CD4-positive, alpha-beta T cell treated with Interleukin-15 for 1 hour (primary cell): ENCODE measurements around the gene ALK.

Experiments
- DNase-seq: peaks from one replicate; pipeline ENCODE4 v3.0.0-alpha.2; 2020

ALK gene

DNA sequence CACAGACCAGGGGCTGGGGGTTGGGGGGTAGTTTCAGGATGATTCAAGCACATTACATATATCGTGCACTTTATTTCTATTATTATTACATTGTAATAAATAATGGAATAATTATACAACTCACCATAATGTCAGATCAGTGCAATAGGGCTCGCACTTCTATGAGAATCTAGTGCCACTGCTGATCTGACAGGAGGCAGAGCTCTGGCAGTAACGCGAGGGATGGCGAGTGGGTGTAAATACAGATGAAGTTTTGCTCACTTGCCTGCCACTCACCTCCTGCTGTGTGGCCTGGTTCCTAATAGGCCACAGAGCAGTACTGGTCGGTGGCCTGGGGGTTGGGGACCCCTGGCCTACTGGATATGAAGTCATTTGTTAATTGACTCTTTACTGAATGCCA is 615.6 kb downstream of the ALK start:
- no peak for DNase-seq

DNA sequence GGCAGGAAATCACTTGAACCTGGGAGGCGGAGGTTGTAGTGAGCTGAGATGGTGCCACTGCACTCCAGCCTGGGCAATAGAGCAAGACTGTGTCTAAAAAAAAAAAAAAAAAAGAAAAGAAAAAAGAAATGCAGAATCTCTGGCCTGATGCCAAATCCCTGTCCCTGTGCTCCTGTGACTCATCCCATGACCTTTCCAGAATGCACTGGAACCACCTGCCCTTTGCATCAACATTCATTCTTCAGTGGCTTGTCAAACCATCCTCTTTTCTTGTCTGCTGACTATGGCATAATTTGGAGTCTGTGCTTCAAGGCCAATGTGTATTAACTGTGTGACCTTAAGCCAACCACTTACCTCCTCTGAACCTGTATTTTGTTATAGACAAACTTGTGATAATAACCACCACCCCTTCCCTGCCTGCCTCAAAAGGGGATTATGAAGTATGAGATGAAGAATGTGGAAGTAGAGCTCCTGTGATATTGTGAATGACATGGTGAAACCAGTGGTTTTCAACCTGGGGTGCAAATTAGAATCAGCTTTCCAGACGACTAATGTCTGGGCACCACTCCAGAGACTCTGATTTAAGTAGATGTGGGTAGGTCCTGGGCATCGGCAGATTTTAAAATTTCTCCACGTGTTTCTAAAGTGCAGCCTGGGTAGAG is 616.9 kb downstream of the ALK start:
- DNase-seq = no peak

DNA sequence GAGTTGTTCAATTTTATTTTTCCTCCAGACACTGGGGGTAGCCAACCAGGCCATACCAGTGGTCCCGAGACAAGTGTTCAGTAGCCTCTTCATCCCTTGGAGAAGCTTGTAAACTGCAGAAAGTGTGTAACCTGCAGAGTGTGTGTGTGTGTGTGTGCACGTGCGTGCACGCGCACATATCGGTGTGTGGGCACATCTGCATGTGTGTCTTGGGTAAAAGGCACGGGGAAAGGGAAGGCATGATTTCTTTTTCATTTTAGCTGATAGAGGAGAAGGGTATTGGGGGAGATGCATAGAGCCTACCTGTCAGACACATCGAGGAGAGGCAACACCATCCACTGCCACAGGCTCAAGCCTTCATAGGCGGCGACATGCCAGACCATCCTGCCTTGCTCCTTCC is 624.8 kb downstream of the ALK start:
- DNase-seq = no peak

DNA sequence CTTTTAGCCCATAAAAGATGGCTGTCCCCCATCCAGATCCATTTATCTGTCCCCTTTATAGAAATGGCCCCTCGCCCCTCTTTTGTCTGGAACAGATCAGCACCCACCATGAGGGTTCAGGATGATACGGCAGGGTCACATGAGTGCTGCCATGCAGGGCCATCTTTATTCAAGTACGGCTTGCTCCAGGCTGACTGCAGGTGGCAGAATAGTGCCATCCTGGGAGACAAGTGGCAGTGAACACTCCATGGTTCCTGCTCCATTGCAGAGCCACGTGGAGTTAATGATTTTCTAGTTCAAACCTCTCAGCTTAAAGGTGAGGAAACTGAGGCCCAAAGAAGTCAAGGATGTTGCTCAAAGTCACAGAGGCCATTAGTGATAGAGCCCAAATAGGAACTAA is 625.5 kb downstream of the ALK start:
- DNase-seq = no peak

DNA sequence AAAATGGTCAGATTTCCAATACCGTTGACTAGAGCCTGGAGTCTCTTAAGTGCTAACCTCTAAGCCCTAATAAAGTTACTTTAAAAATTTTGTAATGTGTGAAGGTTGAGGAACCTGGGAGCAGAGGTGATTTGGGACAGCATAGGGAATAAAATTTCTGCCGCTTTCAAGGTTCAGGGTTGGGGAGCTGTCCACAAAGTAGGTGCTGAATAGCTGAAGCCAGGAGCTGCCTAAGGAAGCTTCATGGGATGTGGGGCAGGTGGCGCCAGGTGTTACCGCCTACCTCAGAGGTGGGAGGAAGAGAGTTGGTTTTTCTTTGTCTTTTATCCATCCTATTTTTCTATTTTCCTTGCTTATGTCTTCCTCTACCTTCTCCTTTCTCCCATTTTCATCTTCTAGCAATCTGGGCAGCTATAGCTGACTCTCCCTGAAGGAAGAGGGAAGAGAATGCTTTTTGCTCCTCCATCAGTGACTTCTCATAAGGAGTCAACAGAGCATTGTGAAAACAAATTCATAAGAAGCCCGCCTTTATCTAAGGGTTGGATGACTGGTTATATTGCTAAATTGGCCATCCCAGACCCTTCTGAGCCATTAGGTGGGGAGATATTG is 627.5 kb downstream of the ALK start:
- DNase-seq = no peak

DNA sequence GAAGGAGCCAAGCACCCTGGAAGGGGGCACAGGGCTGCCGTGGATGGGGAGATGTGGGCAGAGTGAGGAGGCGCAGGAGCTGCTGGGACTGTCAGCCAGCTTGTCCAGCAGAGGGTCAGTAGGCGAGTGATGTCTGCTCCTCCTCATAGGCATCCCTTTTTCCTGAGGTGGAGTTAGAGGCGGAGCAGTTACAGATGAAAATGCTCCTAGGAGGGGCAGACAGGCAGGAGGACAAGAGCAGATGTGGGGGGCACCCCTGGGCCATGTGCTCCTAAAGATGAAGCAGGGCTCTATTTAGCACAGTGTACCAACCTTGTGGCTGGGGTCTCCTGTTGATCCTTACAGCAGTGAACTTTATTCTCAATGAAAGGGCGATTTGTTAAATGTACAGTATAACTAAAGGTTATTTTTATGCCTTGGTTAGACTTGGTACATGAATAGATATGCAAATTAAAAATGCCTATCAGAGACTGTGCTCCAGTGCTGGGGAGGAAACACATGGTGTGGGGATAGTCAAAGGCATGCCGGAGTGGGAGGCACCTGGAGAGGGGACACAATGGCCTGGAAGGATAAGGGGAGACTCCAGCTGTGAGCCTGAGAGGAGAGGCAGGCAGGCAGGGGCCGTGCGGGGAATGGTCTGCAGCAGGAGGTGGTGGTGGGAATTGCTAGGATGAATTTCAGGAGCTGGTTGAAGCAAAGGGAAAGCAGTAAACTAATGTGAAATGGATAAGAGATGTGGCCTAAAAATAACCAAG is 630.9 kb downstream of the ALK start:
- no peak for DNase-seq

DNA sequence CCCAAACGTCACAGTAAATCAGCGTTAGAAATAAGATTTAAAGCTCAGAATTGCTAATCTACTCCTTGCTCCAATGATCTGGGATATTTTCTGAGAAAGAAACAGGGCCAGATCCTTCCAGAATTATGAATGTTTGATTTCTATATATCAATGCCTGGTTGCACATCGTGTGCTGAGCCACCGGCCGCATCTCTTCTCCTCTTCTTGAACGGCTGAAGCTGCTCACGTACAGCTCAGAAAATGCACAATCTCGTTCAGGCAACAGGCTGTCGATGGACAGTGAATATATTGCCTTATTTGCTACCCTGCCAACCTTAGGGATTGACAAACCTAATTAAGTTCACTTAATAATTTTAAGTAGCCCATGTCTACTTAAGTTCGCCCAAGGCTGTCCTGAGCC is 636.7 kb downstream of the ALK start:
- no peak for DNase-seq

DNA sequence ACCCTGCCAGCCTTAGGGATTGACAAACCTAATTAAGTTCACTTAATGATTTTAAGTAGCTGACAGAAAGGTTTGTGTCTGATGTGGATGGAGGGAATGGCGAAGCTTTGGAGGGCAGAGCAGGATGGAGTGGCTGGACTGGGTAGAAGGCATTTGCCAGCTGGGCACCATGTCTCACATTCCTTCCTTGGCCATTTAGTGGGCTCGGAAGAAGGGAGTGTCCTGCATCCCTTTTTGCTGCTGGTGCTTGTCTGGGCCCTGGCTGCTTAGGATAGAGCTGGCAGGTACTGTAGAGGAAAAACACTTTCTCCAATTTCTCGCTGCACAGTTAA is 639.5 kb downstream of the ALK start:
- no peak for DNase-seq

DNA sequence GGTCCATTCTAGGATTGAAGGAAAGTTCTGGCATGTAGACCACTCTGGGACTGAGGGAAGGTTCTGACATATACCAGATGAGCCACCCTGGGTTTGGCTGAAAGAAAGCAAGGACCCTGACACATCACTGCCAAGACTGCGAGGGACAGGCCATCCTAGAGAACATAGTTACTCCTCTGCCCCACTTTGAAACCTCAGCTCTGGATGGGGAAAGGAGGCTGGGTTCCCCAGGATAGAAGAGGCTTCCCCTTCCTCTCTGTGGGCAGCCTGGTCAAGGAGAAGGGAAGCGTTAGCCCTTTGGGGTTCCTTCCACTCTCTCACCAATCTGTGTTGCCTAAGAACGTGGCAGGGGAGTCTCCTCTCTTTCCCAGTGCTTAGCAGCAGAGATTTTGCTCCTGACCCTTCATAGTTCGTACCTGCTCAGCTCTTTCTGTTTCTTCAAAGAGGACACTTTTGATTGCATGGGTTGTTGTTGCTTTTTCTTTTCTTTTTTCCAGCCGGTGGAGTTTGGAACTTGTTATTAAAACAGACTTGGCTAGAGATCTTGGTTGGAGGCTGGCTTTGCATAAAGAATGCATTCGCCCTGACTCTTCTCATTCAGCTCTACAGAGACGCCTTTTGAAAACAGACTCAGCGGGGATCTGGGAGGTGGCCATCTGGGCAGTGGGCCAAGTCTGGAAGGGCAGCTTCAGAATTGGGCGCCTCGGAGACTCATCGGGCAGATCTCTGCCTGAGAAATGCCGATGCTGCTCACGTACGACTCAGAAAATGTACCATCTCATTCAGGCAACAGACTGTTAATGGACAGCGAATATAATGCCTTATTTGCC is 640.1 kb downstream of the ALK start:
- DNase-seq = no peak

DNA sequence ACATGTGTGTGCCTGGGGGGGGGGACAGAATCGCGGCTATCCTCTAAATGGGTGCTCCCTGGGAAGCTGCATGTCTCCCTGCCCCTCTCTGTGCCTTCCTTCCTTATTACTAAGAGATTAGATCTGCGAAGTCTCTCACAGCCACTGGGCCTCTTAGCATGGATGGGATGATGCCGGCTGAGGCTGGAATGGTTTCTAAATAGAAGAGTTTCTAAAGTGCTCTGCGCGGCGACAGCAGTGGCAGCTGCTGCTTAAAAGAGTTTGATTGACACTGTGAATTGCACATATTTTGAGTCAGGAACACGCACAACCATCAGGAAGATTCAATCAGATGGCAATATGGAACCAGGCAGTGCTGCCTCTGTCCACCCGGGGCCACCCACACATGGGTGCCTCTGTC is 642.4 kb downstream of the ALK start:
- no peak for DNase-seq

DNA sequence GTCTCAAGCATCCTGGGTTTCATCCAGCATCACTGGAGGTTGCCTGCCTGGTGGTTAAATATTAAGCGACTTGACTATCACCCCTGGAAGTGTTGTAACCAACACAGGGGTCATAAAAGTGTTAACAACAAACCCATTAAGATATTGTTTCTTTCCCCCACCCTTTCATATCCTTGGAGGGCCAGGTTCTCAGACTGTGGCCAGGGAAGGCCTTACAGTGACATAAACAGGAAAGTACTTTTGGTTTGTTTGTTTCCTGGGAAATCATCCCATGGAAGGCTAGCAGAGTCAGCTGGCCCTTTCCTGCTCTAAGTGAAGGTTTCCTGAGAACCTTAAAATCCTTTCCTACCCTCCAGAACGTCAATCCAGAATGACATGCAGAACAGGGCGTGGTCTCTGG is 645.2 kb downstream of the ALK start:
- no peak for DNase-seq

DNA sequence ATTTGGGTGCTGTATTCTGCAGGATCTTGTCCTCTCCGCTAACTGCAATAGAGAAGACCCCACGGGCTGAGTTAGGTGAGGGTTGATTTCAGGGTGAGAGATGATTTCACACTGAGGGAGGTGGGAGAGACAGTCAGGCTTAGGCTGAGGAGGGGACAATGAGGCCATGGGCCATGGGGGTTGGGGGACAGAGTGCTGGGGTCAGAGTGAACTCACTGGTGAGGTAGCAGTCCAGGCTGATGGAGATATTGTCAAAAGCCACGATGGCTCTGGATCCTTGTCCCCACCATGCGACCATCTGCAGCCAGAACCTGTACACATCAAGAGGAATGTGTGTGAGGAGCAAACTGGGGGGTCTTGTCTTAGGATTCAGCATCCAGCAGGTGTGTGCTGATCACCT is 646.2 kb downstream of the ALK start:
- DNase-seq = no peak

DNA sequence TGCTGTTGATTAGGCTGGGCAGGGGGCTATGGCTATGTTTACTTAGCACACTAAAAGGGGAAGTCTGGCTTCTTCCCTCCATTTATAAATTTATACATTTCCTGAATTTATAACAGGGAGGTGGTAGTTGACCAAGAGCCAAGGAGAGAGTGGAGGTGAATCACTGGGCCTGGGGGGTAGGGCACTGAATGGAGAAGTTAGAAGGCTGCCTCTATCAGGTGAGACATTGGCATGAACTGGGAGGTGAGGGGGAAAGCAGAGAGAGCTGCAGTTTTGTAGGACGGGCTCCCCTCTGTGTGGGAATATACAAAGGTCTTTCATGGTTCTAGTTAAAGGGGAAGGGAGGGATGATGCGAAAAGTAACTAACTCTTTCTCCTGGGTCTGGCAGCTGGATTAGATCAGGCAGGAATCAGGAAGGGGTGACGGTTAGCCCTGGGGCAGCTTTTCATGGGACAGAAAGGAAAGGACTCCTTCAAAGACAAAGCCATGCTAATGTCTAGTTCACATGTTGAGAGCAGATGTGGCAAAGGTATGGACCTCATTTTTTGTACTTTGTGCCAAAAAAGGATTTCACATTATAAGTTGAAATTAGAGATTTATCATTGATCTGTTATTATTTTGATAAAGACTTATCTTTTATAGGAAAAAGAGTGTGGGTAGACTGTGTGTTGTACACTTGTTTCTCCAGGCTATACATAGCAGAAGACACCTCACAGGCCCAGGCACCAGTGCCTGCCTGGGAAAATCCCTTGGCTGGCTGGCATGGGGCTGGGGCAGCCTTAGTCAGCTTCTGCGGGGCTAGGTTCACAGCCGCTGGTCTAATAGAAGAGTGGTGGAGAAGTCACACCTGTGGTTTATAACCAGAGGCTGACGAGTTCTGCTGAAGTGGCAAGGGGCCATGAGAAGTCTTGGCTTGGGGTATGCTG is 647.4 kb downstream of the ALK start:
- no peak for DNase-seq

DNA sequence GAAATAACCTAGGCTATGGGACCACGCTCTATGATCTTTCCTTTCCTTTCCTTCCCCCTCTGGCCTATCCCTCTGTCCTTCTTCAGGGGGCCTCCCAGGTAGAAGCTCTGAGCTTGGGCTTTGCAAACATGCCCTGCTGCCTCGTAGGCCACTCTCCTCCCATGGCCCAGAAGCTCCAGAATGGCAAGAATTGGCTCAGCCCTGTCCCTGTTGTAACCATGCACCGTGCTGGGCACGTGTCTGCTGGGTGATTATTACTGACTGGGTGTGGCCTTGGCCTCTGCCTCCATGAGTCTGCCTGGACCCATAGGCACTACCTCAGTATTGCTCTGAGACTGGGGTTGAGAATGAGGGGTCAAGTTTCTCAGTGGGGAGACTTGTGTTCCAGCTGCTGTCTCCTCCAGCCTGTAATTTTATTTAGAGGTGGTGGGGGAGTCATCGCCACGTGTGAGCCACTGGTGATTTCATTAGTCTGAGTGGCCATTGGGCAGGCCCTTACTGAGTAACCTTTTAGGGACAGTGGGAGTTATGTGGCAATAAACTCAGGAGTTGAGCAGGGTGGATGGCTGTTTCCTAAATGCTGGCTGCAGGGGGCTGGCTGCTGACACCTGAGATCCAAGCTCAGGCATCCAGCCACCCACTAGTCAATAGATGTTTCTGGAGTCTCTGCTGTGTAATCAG is 648.2 kb downstream of the ALK start:
- DNase-seq = no peak

DNA sequence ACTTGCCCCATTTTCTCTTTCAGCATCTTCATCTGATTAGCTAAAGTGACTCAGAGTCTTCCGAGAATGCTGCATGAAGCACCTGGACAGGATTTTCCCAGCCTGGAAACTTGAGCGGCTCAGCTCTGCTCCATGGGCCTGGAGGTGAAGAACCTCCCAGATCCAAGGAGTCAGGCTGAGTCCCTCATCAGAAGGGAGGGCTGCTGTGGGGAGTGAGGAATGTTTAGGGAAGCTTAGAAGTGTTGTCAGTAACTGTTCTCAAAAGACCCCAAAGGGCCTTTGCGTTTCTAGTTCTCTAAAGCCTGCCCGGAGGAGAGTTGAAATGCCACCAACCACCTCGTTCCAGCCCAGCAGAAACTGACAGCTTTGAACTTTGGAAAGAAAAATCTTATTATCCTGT is 649.1 kb downstream of the ALK start:
- DNase-seq = no peak

DNA sequence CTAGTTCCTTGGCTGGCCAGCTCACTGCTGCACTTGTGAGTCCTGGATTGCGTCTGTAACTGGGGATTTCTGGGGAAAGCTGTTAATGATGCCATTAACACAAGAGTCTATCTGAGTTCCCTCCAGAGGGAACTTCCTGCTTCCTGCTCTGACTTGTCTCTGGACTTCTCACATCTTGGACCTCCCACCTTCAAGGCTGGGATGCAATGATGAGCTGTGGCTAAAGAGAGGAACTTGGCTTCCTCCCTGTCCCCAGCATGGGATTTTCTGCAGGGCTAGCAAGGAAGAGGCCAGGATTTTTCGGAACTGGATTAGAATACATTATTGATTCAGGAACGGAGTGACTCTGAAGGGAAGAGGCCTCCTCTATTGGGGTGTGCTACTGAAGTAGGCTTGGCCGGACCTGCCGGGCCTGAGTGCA is 650.7 kb downstream of the ALK start:
- DNase-seq = no peak

DNA sequence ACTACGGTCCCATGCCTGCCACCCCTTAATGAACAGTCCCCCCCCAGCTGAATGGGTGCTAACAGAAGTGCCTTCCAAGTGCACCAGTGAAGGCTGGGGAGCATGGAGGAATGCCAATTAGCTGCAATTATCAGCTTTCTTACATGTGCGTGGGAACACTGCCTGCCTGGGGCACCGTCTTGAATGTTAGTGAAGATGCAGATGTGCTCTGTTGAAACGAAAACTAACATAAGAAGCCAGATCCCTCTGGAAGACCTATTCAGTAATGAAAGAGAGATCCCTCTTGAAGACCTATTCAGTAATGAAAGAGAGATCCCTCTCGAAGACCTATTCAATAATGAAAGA is 651.6 kb downstream of the ALK start:
- DNase-seq = no peak

DNA sequence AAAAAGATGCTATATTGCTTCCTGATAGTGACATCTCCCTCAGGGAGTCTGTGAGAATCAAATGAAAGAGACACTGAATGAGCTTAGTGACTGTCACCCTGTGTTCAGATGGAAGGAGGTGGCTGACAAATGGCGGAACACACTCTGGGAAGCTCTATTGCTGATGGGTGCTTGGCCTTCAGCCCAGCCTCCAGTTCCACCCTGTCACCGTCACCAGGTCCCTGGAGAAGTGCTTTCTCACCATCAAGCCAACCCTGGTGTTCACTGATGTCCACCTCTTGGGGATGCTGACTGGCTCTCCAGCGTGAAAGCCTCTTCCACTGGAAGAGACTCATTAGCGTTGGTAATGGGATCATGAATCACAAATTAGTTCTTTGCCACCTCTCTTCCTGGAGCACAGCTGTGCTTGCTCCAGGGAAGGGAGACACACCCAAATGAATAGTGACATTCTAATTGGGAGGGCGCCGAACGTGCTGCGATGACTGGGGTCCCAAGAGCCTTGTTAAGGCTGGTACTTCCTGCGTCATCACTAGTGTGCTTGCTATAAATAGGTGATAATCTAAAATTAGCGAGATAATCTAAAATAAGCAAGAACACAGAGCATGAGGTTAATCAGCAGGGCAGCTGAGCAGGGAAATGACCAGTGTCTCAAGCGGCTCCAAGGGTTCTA is 652.2 kb downstream of the ALK start:
- no peak for DNase-seq

DNA sequence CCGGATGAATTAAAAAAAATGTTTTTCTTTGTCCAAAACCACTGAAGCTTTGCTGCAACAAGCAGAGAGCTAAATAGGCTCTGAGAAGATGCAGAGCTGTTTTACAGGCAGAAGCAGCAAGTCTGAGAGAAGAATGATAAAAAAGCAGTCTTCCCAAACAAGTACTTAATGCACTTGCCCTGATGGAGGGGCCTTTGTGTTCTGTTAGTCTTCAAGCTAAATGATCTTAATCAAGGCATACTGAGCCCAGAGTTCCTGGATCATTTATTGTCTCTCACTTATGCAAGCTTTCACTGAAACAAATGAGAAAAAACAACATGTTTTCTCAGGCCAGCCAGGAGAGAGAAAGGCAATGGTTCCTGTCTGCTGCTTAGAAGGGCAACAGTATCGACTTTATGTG is 653.7 kb downstream of the ALK start:
- DNase-seq = no peak

DNA sequence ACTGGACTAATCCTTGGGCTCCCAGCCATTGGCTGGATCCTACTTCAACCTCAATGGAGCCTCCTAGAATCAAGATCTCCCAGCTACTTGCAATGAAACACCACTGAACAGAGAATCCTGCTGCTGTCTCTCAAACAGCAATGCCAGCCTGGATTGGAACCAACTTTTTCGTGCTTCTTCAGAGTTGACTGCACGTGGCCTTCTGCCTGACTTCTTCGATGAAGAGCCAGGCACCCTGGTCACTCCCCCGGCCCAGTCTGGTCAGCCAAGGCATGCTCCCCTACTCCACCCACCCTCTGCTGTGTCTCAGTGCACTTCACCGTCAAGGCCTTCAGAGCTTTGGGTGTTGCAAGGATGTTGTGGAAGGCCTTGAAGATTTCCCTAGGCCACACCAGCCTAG is 657.5 kb downstream of the ALK start:
- DNase-seq = no peak

DNA sequence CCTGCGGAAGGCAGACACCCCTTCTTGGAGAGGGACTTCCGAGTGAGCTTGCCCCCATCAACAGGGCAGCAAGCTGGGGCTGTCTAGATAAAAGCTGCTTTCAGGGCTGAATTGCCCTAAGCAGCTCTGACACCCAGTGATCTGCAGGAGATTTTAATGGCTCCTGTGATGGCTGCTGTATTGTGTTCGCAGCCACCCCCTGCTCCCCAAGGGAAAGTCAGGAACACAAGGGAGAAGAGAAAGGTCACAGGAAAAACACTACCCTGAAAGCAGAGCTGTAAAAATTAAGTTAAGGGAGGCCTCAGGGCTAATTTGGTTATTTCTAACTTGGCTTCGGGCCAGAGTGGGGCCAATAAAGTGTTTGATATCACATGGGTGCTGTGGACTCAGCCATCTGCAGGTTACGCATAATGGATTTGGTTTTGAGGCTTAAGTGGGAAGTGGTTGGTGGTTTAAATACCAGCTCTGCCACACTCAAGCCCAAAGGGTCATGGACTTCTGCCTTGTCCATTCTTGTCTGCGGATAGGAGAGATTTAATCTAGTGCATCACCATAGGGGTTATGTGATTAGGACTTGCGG is 658.6 kb downstream of the ALK start:
- no peak for DNase-seq
